A549 (cell line): ENCODE measurements around the gene CNIH3. TPM values are rescaled to one million over a fixed set of nuclear protein-coding genes. Genes with fewer than 3 reads are reported as not detected.

Source experiments
- ATAC-seq, 2 experiments: fragments of 200-7000 bp in 1 of 2; fragments of >200 bp in 1 of 2; cut with Nextera tagmentation in 1 of 2; cut with Tn5 transposase in 1 of 2; 3 replicates each; pipeline versions ENCODE4 v1.8.0 to v1.9.1; 2018 to 2020; ENCODE audit warnings: mild to moderate bottlenecking in 1 of 2, moderate library complexity in 1 of 2
- CTCF ChIA-PET: fragments of 300-600 bp; sonication (Branson Sonifier 250); formaldehyde crosslinking; extraction: SDS; loops from one replicate; lab custom pipeline; 2021; ENCODE audit warnings: antibody characterized with exemption, inconsistent platforms; lab: Yijun Ruan, JAX
- POLR2A ChIA-PET: fragments of 350-600 bp; formaldehyde crosslinking; extraction: SDS; loops from one replicate; lab custom pipeline; 2021; ENCODE audit warnings: antibody characterized with exemption, inconsistent platforms; lab: Yijun Ruan, JAX
- DNase-seq, 2 experiments: peaks; one replicate each; pipeline versions ENCODE4 v3.0.0 to v3.0.0-alpha.2; 2011 to 2016; ENCODE audit warnings: low read depth in 1 of 2, low spot score in 1 of 2
- FAIRE-seq: peaks from 2 replicates; lab custom pipeline; 2011; peaks lifted over from hg19 to GRCh38; lab: Jason Lieb, UNC
- H3K27ac ChIP-seq, 2 experiments: fragments of >200 bp; sonication (Bioruptor Twin); formaldehyde crosslinking; 3 replicates each; pipeline ENCODE4 v1.5.1; 2016 to 2017
- H3K4me1 ChIP-seq: fragments of >200 bp; sonication (Bioruptor Twin); formaldehyde crosslinking; 3 replicates; pipeline ENCODE4 v1.6.1; 2016
- H3K4me2 ChIP-seq: fragments of >200 bp; sonication (Bioruptor Twin); formaldehyde crosslinking; 3 replicates; pipeline ENCODE4 v1.6.1; 2016
- H3K4me3 ChIP-seq: fragments of >200 bp; sonication (Bioruptor Twin); formaldehyde crosslinking; 3 replicates; pipeline ENCODE4 v1.5.1; 2016
- H3K9me3 ChIP-seq: fragments of >200 bp; sonication (Bioruptor Twin); formaldehyde crosslinking; 3 replicates; pipeline ENCODE4 v1.6.1; 2016
- BCL3 ChIP-seq: fragments of >200 bp; sonication (Bioruptor Twin); formaldehyde crosslinking; IDR thresholded peaks from 3 replicates; pipeline ENCODE4 v1.6.1; 2016
- CBX8 ChIP-seq: fragments of 200-600 bp; sonication (generic); IDR thresholded peaks from 2 replicates; pipeline ENCODE4 v1.6.1; 2016
- CEBPB ChIP-seq, 2 experiments: fragments of >200 bp in 1 of 2; sonication (Bioruptor Twin) in 1 of 2; formaldehyde crosslinking in 1 of 2; IDR thresholded peaks; 2 replicates each; pipeline ENCODE4 v1.6.1; 2012 to 2016
- CHD2 ChIP-seq: fragments of 150-350 bp; IDR thresholded peaks from 2 replicates; pipeline ENCODE4 v1.6.1; 2014; ENCODE audit warnings: low read length; ENCODE audit not compliant: partially characterized antibody
- CHD4 ChIP-seq: fragments of 200-600 bp; sonication (generic); IDR thresholded peaks from 2 replicates; pipeline ENCODE4 v1.6.1; 2016; ENCODE audit warnings: antibody characterized with exemption, mild to moderate bottlenecking, borderline replicate concordance
- EP300 ChIP-seq, 2 experiments: fragments of >200 bp; sonication (Bioruptor Twin); formaldehyde crosslinking; IDR thresholded peaks; 2 replicates in 1 of 2; 3 replicates in 1 of 2; pipeline ENCODE4 v1.6.1; 2016 to 2017
- FOXS1 ChIP-seq: fragments of 250-450 bp; sonication (Bioruptor Pico); IDR thresholded peaks from 2 replicates; pipeline ENCODE4 v1.5.0; 2020; ENCODE audit warnings: mild to moderate bottlenecking, moderate library complexity
- HMGXB4 ChIP-seq: fragments of 250-450 bp; sonication (Bioruptor Pico); IDR thresholded peaks from 2 replicates; pipeline ENCODE4 v1.5.0; 2021; ENCODE audit warnings: mild to moderate bottlenecking, moderate library complexity, borderline replicate concordance
- JUN ChIP-seq, 2 experiments: fragments of >200 bp; sonication (Bioruptor Twin); formaldehyde crosslinking; IDR thresholded peaks; 2 replicates in 1 of 2; 3 replicates in 1 of 2; pipeline ENCODE4 v1.6.1; 2016 to 2017
- MAX ChIP-seq: IDR thresholded peaks from 2 replicates; pipeline ENCODE4 v1.6.1; 2012
- MAZ ChIP-seq: fragments of 150-350 bp; IDR thresholded peaks from 2 replicates; pipeline ENCODE4 v1.6.1; 2014; ENCODE audit warnings: antibody characterized with exemption, low read depth, low read length, borderline replicate concordance
- NPAS2 ChIP-seq: fragments of 250-450 bp; sonication (Bioruptor Pico); IDR thresholded peaks from 2 replicates; pipeline ENCODE4 v1.8.0; 2022; ENCODE audit warnings: mild to moderate bottlenecking, moderate library complexity, borderline replicate concordance
- PBX3 ChIP-seq: IDR thresholded peaks from 2 replicates; pipeline ENCODE4 v1.6.1; 2012
- RARB ChIP-seq: fragments of 250-450 bp; sonication (Bioruptor Pico); IDR thresholded peaks from 2 replicates; pipeline ENCODE4 v1.8.0; 2021; ENCODE audit warnings: mild to moderate bottlenecking, moderate library complexity
- ZC3H11A ChIP-seq: fragments of 450-650 bp; IDR thresholded peaks from 2 replicates; pipeline ENCODE4 v1.6.1; 2014; ENCODE audit warnings: antibody characterized with exemption, mild to moderate bottlenecking
- ZSCAN20 ChIP-seq: fragments of 250-450 bp; sonication (Bioruptor Pico); IDR thresholded peaks from 2 replicates; pipeline ENCODE4 v1.8.0; 2022; ENCODE audit warnings: mild to moderate bottlenecking, moderate library complexity
- WGBS: methylation state at CpG from one replicate; pipeline ENCODE4 v1.1.6; 2017; ENCODE audit errors: missing lambda C conversion rate; 5-methylcytosine and 5-hydroxymethylcytosine counted together
- polyA plus RNA-seq, 4 experiments: library from polyadenylated mRNA; depleted of rRNA in 3 of 4; stranded (reverse); fragments of >200 nt; fragmentation: RNase III in 1 of 4; extraction: RNeasy Plus Mini Kit Qiagen cat#74134 plus additional on column Dnase treatment in 1 of 4; gene quantifications; 2 replicates in 3 of 4; 3 replicates in 1 of 4; pipeline ENCODE4 v1.2.3, GENCODE V29; 2011 to 2017
- TF ChIP-seq, protein P1 (sequence below): fragments of 200-600 bp; sonication (generic); IDR thresholded peaks from 2 replicates; pipeline ENCODE4 v1.6.1; 2016; ENCODE audit warnings: antibody characterized with exemption, mild to moderate bottlenecking, moderate library complexity
- TF ChIP-seq, protein P2 (sequence below): fragments of >200 bp; sonication (Bioruptor Twin); formaldehyde crosslinking; IDR thresholded peaks from 2 replicates; pipeline ENCODE4 v1.6.1; 2016

The CNIH3 gene
- polyA plus RNA-seq, 2 of the 4 experiments (the other 2 are of a cell fraction), result 0.61 to 0.85 TPM

DNA sequence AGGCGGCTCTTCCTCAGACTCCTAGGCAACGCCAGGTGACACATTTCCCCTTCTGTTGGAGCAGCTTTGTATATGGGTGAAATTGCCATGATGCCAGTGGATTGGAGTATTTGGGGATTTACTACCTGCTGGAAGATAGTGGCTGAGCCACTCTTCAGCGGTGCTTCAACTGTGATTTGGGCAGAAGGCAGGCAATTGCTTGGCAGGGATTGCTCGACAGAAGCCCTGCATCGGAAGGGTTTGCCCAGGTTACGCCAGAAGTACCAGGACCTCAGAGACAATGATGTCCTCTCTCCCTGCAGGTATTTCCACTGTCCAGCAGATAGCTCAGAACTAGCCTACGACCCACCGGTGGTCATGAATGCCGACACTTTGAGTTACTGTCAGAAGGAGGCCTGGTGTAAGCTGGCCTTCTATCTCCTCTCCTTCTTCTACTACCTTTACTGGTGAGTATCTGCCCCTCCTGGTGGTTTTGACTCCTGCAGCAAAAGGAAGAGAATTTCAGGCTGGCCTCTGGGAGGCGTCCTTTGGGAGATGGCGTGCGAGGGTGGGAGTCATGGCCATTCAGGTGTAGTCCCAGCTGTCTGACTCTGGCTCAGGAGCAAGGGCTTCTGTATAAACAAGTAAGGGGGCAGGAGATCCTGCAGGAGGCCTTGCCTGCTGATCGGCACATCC lies 118.3 kb downstream of the CNIH3 start:
- no peak overlapping the region for H3K4me3 ChIP-seq
- 52% methylated on average over 13 of the region's 13 CpGs for WGBS
- peak in 1 of 2 experiments; percentile 21 for DNase-seq
- no peak for TF ChIP-seq EP300 (IDR thresholded peaks at IDR 0.05)
- no peak for TF ChIP-seq ZSCAN20
- no peak for TF ChIP-seq CEBPB (IDR thresholded peaks at IDR 0.05)
- TF ChIP-seq HMGXB4 (CRISPR knock-in tag), result no peak
- no peak for TF ChIP-seq NPAS2 (CRISPR knock-in tag)
- TF ChIP-seq CHD2, result no peak
- TF ChIP-seq, protein P1, sequence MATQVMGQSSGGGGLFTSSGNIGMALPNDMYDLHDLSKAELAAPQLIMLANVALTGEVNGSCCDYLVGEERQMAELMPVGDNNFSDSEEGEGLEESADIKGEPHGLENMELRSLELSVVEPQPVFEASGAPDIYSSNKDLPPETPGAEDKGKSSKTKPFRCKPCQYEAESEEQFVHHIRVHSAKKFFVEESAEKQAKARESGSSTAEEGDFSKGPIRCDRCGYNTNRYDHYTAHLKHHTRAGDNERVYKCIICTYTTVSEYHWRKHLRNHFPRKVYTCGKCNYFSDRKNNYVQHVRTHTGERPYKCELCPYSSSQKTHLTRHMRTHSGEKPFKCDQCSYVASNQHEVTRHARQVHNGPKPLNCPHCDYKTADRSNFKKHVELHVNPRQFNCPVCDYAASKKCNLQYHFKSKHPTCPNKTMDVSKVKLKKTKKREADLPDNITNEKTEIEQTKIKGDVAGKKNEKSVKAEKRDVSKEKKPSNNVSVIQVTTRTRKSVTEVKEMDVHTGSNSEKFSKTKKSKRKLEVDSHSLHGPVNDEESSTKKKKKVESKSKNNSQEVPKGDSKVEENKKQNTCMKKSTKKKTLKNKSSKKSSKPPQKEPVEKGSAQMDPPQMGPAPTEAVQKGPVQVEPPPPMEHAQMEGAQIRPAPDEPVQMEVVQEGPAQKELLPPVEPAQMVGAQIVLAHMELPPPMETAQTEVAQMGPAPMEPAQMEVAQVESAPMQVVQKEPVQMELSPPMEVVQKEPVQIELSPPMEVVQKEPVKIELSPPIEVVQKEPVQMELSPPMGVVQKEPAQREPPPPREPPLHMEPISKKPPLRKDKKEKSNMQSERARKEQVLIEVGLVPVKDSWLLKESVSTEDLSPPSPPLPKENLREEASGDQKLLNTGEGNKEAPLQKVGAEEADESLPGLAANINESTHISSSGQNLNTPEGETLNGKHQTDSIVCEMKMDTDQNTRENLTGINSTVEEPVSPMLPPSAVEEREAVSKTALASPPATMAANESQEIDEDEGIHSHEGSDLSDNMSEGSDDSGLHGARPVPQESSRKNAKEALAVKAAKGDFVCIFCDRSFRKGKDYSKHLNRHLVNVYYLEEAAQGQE, result no peak
- TF ChIP-seq MAX, result no peak
- TF ChIP-seq CBX8, result no peak
- TF ChIP-seq, protein P2, sequence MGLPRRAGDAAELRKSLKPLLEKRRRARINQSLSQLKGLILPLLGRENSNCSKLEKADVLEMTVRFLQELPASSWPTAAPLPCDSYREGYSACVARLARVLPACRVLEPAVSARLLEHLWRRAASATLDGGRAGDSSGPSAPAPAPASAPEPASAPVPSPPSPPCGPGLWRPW, result no peak
- TF ChIP-seq ZC3H11A, result no peak
- no peak for TF ChIP-seq PBX3
- TF ChIP-seq RARB (CRISPR knock-in tag), result no peak
- TF ChIP-seq MAZ, result no peak
- no peak for TF ChIP-seq BCL3
- TF ChIP-seq CHD4, result no peak
- no peak for TF ChIP-seq JUN (IDR thresholded peaks at IDR 0.05)
- TF ChIP-seq FOXS1 (CRISPR knock-in tag), result no peak
- TF ChIP-seq, all 56 proteins: peak for 0
- H3K27ac ChIP-seq, result no peak overlapping the region
- H3K9me3 ChIP-seq, result no peaks in the 10 kb centered on the region
- no peak overlapping the region for H3K4me2 ChIP-seq
- ATAC-seq (peak; percentile 26 to 50; a peak in 3 of 6 replicates), FAIRE-seq (no peak)
- H3K4me1 ChIP-seq, result no peaks in the 10 kb centered on the region
- ChIA-PET POLR2A (no interaction called here), CTCF (no interaction called here)
